Measurements from ENCODE around the gene FBXW9. TPM values are rescaled to one million over a fixed set of nuclear protein-coding genes. Genes with fewer than 3 reads are reported as not detected.

Gene FBXW9
- total and polyA plus RNA-seq, 2 of the 13 experiments (the other 11 are each of a cell fraction or from before 2014, with no cell fraction given) = 5.7 to 6.1 TPM

DNA sequence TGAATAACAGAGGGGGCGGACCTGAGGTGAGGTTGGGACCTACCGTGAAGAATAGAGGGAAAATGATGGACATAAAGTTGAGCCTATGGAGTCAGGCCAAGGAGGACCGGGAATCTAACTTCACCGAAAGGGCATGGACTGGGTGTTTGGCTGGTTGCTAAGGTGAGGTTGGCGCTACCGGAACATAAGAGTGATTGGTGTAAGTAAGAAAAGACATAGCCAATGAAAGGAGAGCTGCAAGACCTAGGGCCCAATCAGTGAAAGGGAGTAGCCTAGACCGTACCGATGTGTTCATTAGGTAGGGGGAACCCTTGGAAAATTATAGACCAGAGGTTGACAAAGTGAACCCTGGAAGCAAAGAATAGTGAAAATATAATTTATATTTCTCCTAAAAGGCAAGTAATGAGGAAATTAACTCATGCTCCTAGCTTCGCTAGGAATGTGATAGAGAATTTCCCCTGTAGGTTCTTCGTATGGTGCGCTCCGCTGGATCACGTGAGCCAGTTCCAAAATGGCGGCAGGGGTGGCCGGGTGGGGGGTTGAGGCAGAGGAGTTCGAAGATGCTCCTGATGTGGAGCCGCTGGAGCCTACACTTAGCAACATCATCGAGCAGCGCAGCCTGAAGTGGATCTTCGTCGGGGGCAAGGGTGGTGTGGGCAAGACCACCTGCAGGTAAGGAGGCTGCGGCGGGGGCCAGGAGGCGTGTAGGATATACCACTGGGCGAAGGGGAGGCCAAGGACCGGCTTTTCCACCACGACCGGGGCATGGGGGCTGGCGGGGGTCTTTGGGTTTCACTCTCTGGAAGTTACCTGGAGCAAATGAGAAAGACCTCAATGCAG, 40.8 kb upstream of the FBXW9 start, which contains the start of gene GET3 (continued):
- TF ChIP-seq, protein P1, sequence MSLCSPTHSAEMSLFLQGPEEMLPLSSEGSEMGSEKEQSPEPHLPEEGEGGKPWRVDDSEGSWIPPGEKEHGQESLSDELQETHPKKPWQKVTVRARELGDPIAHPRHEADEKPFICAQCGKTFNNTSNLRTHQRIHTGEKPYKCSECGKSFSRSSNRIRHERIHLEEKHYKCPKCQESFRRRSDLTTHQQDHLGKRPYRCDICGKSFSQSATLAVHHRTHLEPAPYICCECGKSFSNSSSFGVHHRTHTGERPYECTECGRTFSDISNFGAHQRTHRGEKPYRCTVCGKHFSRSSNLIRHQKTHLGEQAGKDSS (CRISPR knock-in tag; IDR thresholded peaks at IDR 0.05; ENCODE audit: borderline replicate concordance, low read depth) = no peak
- TF ChIP-seq ZSCAN21 (CRISPR knock-in tag; IDR thresholded peaks at IDR 0.05; ENCODE audit: borderline replicate concordance) = peak; percentile 67
- TF ChIP-seq TBP (CRISPR knock-in tag; IDR thresholded peaks at IDR 0.05) = no peak
- TF ChIP-seq RXRA (CRISPR knock-in tag; IDR thresholded peaks at IDR 0.05) = 0 out of 2 replicates have a peak, but pooled peaks have one; percentile 22
- TF ChIP-seq ZNF232 (CRISPR knock-in tag; IDR thresholded peaks at IDR 0.05; ENCODE audit: borderline replicate concordance) = no peak; the same call in 1 of the 2 replicates
- TF ChIP-seq NCOR1 (IDR thresholded peaks at IDR 0.05; ENCODE audit: borderline replicate concordance, low read length) = peak; percentile 37; the same call in 1 of the 2 replicates
- TF ChIP-seq, protein P2, sequence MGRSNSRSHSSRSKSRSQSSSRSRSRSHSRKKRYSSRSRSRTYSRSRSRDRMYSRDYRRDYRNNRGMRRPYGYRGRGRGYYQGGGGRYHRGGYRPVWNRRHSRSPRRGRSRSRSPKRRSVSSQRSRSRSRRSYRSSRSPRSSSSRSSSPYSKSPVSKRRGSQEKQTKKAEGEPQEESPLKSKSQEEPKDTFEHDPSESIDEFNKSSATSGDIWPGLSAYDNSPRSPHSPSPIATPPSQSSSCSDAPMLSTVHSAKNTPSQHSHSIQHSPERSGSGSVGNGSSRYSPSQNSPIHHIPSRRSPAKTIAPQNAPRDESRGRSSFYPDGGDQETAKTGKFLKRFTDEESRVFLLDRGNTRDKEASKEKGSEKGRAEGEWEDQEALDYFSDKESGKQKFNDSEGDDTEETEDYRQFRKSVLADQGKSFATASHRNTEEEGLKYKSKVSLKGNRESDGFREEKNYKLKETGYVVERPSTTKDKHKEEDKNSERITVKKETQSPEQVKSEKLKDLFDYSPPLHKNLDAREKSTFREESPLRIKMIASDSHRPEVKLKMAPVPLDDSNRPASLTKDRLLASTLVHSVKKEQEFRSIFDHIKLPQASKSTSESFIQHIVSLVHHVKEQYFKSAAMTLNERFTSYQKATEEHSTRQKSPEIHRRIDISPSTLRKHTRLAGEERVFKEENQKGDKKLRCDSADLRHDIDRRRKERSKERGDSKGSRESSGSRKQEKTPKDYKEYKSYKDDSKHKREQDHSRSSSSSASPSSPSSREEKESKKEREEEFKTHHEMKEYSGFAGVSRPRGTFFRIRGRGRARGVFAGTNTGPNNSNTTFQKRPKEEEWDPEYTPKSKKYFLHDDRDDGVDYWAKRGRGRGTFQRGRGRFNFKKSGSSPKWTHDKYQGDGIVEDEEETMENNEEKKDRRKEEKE (IDR thresholded peaks at IDR 0.05) = no peak
- TF ChIP-seq GATAD1 (CRISPR knock-in tag; IDR thresholded peaks at IDR 0.05) = peak; percentile 99
- no peak for TF ChIP-seq NAIF1 (CRISPR knock-in tag; IDR thresholded peaks at IDR 0.05; ENCODE audit: borderline replicate concordance)
- peak; percentile 90 for TF ChIP-seq RFX5 (IDR thresholded peaks at IDR 0.05; ENCODE audit: low read depth, low read length)
- TF ChIP-seq HOXD1 (CRISPR knock-in tag; IDR thresholded peaks at IDR 0.05) = 0 out of 2 replicates have a peak, but pooled peaks have one; percentile 9
- TF ChIP-seq ZC3H13 (CRISPR knock-in tag; IDR thresholded peaks at IDR 0.05) = 0 out of 2 replicates have a peak, but pooled peaks have one; percentile 14
- TF ChIP-seq ISL2 (CRISPR knock-in tag; IDR thresholded peaks at IDR 0.05) = no peak
- TF ChIP-seq PHF20 (CRISPR knock-in tag; IDR thresholded peaks at IDR 0.05) = peak; percentile 96
- peak; percentile 92 for TF ChIP-seq NFYB (CRISPR knock-in tag; IDR thresholded peaks at IDR 0.05)
- TF ChIP-seq ZFP36L1 (CRISPR knock-in tag; IDR thresholded peaks at IDR 0.05) = peak; percentile 98
- TF ChIP-seq BORCS8-MEF2B (CRISPR knock-in tag; IDR thresholded peaks at IDR 0.05) = 0 out of 2 replicates have a peak, but pooled peaks have one; percentile 48
- TF ChIP-seq, protein P3, sequence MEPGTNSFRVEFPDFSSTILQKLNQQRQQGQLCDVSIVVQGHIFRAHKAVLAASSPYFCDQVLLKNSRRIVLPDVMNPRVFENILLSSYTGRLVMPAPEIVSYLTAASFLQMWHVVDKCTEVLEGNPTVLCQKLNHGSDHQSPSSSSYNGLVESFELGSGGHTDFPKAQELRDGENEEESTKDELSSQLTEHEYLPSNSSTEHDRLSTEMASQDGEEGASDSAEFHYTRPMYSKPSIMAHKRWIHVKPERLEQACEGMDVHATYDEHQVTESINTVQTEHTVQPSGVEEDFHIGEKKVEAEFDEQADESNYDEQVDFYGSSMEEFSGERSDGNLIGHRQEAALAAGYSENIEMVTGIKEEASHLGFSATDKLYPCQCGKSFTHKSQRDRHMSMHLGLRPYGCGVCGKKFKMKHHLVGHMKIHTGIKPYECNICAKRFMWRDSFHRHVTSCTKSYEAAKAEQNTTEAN (CRISPR knock-in tag; conservative IDR thresholded peaks at IDR 0.05) = no peak
- 0 out of 2 replicates have a peak, but pooled peaks have one; percentile 46 for TF ChIP-seq KAT7 (CRISPR knock-in tag; IDR thresholded peaks at IDR 0.05; ENCODE audit: borderline replicate concordance)
- 0 out of 2 replicates have a peak, but pooled peaks have one; percentile 23 for TF ChIP-seq MEF2D (CRISPR knock-in tag; IDR thresholded peaks at IDR 0.05)
- no peak for TF ChIP-seq ZNF121 (CRISPR knock-in tag; IDR thresholded peaks at IDR 0.05)
- no peak for TF ChIP-seq IKZF1 (IDR thresholded peaks at IDR 0.05)
- TF ChIP-seq MTA3 (CRISPR knock-in tag; IDR thresholded peaks at IDR 0.05) = no peak
